ENCODE measurements around the gene LGMN. TPM values are rescaled to one million over a fixed set of nuclear protein-coding genes. Genes with fewer than 3 reads are reported as not detected.
A peak's percentile ranks its signal among the peaks of the same experiment; 100 is the strongest.

Gene LGMN
- total RNA-seq, 1 donor from 2014 or later = 86.2 TPM

- DNase-seq = no peak
These were observed 72.5 kb downstream of the LGMN start for GRCh38 chr14:92675976-92676375.

- DNase-seq = no peak
These were observed 73.0 kb downstream of the LGMN start for GRCh38 chr14:92675421-92675820.

- DNase-seq = no peak
These were observed 74.8 kb downstream of the LGMN start for GRCh38 chr14:92673601-92674150.

- no peak for DNase-seq
These were observed 77.6 kb downstream of the LGMN start for GRCh38 chr14:92670643-92671366.

GRCh38 chr14:92670160-92670559 is 78.3 kb downstream of the LGMN start:
- peak; percentile 93 for DNase-seq

- no peak for DNase-seq
These were observed 80.0 kb downstream of the LGMN start for GRCh38 chr14:92668276-92668973.

- DNase-seq = no peak
These were observed 82.2 kb downstream of the LGMN start for GRCh38 chr14:92666251-92666650.

GRCh38 chr14:92665661-92666110 is 82.7 kb downstream of the LGMN start:
- DNase-seq = no peak

GRCh38 chr14:92663049-92663448 is 85.4 kb downstream of the LGMN start:
- no peak for DNase-seq

GRCh38 chr14:92660571-92660970 is 87.9 kb downstream of the LGMN start:
- DNase-seq = no peak

- DNase-seq = no peak
These were observed 88.5 kb downstream of the LGMN start for GRCh38 chr14:92659765-92660561.

GRCh38 chr14:92658684-92659083 is 89.7 kb downstream of the LGMN start:
- DNase-seq = no peak

- DNase-seq = no peak
These were observed 90.3 kb downstream of the LGMN start for GRCh38 chr14:92658160-92658559.

- DNase-seq = no peak
These were observed 90.8 kb downstream of the LGMN start for GRCh38 chr14:92657457-92658142.

- DNase-seq = no peak
These were observed 91.9 kb downstream of the LGMN start for GRCh38 chr14:92656306-92657081.

GRCh38 chr14:92655419-92656201 is 92.8 kb downstream of the LGMN start:
- no peak for DNase-seq

- DNase-seq = no peak
These were observed 94.1 kb downstream of the LGMN start for GRCh38 chr14:92654239-92654901.

Measured in skin of body (tissue), 2 donors.